GM12892 (cell line): ENCODE data around the gene DNASE1L3. TPM values are rescaled to one million over a fixed set of nuclear protein-coding genes. Genes with fewer than 3 reads are reported as not detected.
"Not testable (repeated sequence)": the region's sequence is repeated elsewhere in the genome, so short reads cannot be mapped to it uniquely, and the experiment has no call there.

ENCODE experiments used
- DNase-seq: peaks from one replicate; pipeline ENCODE4 v3.0.0; 2011; ENCODE audit not compliant: insufficient read length
- FAIRE-seq: peaks from 2 replicates; lab custom pipeline; 2011; peaks lifted over from hg19 to GRCh38; lab: Jason Lieb, UNC
- POLR2A ChIP-seq: IDR thresholded peaks from 2 replicates; pipeline ENCODE4 v1.6.1; 2011; ENCODE audit warnings: low read depth, low read length, control low read depth
- POLR2AphosphoS5 ChIP-seq: IDR thresholded peaks from 2 replicates; pipeline ENCODE4 v1.6.1; 2011; ENCODE audit warnings: low read depth, low read length, control low read depth
- TAF1 ChIP-seq: IDR thresholded peaks from 2 replicates; pipeline ENCODE4 v1.6.1; 2011; ENCODE audit warnings: low read depth, mild to moderate bottlenecking, control low read depth, low read length, borderline replicate concordance
- polyA plus RNA-seq: library from polyadenylated mRNA; unstranded; fragments of >200 nt; gene quantifications from one replicate; pipeline ENCODE4 v1.2.1, GENCODE V29; 2012; ENCODE audit warnings: missing spikeins, inconsistent platforms; ENCODE audit not compliant: missing spikeins

DNASE1L3 gene, protein sequence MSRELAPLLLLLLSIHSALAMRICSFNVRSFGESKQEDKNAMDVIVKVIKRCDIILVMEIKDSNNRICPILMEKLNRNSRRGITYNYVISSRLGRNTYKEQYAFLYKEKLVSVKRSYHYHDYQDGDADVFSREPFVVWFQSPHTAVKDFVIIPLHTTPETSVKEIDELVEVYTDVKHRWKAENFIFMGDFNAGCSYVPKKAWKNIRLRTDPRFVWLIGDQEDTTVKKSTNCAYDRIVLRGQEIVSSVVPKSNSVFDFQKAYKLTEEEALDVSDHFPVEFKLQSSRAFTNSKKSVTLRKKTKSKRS
- 5.2 TPM for polyA plus RNA-seq

DNA sequence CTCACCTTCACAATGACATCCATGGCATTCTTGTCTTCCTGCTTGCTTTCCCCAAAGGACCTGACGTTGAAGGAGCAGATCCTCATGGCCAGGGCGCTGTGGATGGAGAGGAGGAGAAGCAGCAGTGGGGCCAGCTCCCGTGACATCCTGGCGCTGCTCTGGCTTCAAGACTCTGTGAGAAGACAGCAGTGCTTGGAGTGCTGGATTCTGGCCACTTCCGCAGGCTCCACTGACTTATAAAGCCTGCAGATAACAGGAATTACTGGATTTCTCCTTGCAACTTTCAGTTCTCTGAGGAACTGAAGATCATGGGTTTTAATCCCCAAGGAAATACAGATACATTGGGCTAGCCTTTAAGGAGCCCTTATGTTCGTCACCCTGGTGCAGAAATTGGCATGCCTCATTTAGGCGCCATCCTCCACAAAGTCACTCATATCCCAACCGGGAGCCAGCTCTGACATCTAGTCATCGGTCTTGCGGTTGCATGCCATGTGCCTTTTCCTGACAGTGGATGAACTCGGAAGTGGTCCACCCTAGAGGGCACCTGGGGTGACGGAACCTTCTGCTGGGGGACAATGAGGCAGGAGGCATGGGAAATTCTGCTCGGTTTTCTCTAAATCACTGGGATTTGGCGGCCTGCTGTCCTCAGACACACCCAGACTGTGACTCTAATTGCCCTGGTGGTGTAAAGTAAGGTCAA, at the start of gene DNASE1L3:
Gene DNASE1L3, minus strand, starts transcription at position 212 of the 700 bp plus-strand sequence. Its CDS starts 66 bp downstream, at position 146.
- no peak for TF ChIP-seq POLR2AphosphoS5
- no peak for TF ChIP-seq TAF1
- TF ChIP-seq POLR2A, result no peak
- FAIRE-seq (no peak), DNase-seq (no peak)

DNA sequence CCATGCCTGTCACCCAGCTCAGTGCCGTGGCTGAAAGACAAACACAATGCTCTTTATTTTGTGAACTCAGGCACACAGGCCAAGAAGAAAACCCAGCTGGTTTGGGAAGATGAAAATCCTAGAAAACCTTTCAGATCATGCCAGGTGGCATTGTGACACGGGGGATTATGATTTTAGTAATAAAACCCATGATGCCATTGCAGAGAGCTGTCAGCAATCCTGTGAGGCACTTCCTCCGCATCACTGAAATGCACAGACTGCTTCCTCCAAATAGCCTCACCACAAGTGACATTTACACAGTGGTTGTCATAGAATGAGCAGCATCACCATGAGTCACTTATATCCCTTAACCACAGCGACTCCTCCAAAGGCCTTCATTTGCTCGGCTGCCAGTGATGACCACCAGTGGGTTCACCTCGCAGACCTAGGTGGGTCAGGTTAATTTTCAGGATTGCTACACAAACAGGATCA, 49.5 kb upstream of the DNASE1L3 start:
- no peak for FAIRE-seq
- DNase-seq, result no peak
- TF ChIP-seq POLR2A (no peak), TAF1 (no peak), POLR2AphosphoS5 (no peak)

DNA sequence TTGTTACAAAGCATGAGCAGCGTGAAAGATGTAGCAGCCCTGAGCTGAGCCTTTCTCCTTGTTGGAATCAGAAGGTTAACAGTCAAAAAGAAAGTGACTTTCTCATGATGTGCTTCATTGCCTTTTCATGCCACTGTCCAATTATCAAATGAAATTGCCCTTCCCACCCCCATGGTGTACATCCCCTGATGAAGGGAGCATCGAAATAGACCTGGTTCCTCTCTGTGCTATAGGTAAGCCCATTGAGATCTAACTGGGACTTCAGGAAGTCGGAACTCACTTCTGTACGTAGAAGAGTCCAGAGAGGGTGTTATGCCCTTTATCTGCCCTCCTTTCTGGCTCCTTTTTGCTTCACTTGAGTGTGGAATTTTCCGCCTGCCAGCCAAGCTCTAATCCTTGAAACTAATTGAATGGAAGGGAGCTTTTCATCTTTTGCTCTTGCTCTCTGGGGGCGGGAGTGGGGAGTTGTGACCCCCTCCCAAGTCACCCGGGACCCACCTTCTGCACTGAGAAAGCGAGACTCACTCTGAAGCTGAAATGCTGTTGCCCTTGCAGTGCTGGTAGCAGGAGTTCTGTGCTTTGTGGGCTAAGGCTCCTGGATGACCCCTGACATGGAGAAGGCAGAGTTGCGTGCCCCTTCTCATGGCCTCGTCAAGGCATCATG, 47.8 kb upstream of the DNASE1L3 start:
- TF ChIP-seq POLR2AphosphoS5 (no peak), TAF1 (no peak), POLR2A (no peak)
- FAIRE-seq (no peak), DNase-seq (no peak)

DNA sequence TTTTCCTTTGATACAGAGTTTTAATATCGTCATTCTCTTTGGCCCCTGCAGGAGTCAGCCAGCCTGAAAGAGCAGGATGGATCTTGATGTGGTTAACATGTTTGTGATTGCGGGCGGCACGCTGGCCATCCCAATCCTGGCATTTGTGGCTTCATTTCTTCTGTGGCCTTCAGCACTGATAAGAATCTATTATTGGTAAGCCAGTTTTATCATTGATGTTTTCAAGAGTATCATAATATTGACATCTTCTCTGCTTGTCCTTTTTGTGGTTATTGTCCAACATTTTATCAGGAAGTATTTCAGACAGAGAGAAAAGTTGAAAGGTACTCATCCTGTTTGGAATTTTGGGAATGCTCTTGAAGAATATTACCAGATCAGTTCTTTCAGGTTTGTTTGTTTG, 45.7 kb upstream of the DNASE1L3 start:
- no peak for FAIRE-seq
- TF ChIP-seq POLR2AphosphoS5 (no peak), POLR2A (no peak), TAF1 (no peak)
- no peak for DNase-seq

DNA sequence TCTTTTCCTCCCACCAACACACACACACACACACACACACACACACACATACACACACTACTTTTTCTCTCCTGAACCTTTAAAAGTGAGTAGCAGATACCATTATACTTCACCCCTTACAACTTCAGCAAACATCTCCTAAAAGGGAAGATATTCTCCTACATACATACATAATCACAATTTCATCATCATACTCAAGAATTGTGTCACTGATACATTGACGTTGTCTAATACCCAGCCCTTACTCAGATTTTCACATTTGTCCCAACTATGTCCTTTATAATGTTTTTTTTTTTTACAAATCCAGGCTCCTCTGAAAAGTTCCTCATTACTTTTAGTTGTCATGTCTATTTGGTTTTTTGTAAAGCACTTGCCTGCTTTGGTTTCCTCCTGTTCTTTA, 45.3 kb upstream of the DNASE1L3 start:
- TF ChIP-seq POLR2A (no peak), POLR2AphosphoS5 (no peak), TAF1 (no peak)
- DNase-seq, result no peak
- no peak for FAIRE-seq

DNA sequence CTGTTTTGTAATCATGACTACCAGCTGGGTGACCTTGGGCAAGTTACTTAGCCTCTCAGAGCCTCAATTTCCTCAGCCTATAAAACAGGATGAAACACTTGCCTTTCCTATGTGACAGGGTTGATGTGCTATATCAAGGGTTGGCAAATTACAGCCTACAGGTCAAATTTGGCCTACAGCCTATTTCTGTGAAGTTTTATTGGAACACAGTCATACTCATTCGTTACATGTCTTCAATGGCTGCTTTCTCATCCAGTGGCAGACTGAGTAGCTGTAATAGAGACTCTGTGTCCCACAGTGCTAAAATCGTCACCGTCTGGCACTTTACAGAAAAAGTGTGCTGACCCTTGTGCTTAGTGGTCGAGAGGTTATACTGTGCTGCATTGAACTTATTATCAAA, 43.4 kb upstream of the DNASE1L3 start:
- no peak for DNase-seq
- TF ChIP-seq POLR2AphosphoS5 (no peak), POLR2A (no peak), TAF1 (no peak)
- no peak for FAIRE-seq

DNA sequence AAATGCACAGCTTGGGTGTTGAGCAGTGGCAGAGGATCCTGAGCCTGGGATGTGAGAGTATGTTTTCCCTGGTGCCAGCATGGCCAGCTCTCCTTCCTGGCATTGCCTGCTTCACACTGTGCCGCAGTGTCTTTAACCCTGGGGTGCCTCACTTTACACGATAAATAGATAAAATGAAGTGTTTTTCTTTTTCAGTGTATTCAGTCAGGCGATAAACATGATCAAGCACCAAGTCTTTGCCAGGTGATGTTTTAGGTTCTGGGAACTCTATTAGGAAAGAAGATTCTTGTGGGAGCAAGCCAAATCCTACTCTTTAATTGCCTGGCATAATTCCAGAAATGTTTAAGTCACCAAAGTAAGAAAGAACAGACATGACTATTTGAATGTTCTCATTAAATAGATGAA, 40.9 kb upstream of the DNASE1L3 start:
- no peak for FAIRE-seq
- DNase-seq, result no peak
- TF ChIP-seq TAF1 (no peak), POLR2AphosphoS5 (no peak), POLR2A (no peak)

DNA sequence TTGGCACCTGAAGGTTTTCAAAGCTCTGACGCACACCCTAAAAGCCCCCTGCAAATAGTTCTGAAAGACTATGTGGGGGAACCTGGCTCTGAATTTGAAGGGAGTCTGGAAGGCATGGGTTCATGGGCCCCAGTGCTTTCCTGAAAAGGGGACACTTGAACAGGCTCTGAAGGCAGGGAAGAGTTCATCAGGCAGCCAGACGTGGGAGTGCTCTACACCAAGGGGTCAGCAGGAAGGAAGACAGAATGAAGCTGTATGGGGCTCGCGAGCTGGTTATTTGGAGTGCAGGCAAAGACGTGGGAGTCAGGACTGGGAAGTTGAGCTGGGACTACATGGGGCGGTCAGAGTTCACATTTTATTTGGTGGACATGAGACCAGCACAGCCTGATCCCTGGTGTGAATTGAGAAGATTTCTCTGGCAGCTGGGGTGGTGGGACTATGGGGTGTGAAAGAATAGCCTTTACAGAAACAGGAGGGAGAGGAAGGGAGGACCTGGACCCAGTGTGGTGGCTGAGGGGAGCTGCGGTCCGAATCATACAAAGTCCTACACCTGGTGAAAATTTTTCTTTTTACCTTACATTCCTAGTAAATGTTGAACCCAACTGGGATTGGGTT, 39.4 kb upstream of the DNASE1L3 start:
- no peak for FAIRE-seq
- DNase-seq, result no peak
- no peak for TF ChIP-seq TAF1
- TF ChIP-seq POLR2A, result no peak
- TF ChIP-seq POLR2AphosphoS5, result no peak

DNA sequence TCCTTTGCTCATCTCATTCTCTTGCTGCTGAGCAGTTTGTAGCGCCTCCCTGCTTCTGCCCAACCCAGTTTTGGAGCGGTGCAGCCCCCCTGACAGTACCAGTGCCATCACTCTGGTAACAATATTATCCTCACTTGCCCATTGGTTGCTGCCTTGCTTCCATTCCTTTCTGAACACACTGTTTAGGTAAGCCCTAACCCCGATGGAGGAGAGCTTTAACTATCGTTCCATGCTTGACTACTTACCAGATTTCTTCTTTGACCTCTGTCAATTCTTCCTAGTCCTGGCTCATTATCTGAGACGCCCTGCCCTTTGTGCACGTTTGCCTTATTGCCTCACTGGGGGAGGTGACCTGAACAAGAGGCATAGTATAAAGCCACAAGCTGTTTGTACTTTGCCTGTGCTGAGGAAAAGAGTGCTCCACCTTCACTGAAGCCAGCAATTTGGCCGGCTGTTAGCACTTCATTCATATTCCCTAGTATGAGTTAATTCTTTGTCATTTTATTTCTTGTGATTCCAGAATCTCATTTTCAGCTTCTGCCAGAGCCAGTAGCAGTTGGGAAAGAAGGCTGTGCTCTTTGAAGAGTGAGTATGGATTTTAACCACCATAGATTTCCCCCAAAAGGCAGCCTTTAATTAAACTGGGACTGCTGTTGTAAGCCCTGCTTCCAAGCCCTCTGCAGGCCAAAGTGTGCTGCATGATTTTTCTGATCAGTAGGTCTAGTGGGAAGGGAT, 38.8 kb upstream of the DNASE1L3 start:
- no peak for DNase-seq
- TF ChIP-seq POLR2AphosphoS5, result no peak
- no peak for TF ChIP-seq POLR2A
- no peak for TF ChIP-seq TAF1
- FAIRE-seq, result no peak

DNA sequence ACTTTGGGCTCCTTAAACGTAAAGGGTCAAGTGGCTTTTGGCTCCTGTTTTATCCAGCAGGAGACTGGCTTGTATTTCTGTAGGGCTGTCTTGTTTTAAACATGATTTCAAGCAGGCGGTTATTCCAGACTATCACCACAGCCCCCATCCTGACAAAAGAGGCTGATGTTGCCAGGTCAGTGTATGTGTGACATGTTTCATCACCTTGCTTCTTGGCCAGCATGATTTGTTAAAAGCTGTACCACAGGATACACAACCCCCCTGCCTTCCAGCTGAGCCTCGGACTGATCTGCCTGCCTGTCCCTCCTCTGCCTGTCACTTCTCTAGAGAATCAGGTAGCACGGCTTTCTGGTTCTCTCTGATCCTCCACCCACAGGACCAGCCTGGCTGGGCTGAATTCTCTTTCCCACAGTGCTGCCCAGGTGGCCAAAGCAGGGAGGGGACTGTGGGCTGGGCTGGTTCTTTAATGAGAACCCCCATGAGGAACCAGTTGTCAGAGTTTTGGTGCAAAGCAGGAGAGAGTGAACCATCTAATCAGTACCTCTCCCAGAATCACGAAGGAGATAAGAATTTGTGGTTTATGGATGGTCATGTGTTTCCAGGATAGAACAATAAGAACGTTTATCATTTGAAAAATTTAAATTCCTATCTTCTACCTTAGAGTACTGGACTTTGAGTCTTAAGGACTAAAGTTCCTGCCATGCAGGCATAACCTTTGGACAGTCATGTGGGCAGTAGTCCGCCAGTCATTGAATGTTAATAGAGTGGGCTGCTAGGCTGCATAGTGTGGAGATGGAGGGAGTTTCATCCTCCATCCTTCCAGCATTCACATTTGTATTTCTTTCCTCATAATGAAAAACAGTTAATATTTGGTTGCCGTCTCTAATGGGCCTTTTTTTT, 35.6 kb upstream of the DNASE1L3 start:
- no peak for FAIRE-seq
- no peak for TF ChIP-seq TAF1
- no peak for TF ChIP-seq POLR2AphosphoS5
- TF ChIP-seq POLR2A, result no peak
- DNase-seq, result no peak

DNA sequence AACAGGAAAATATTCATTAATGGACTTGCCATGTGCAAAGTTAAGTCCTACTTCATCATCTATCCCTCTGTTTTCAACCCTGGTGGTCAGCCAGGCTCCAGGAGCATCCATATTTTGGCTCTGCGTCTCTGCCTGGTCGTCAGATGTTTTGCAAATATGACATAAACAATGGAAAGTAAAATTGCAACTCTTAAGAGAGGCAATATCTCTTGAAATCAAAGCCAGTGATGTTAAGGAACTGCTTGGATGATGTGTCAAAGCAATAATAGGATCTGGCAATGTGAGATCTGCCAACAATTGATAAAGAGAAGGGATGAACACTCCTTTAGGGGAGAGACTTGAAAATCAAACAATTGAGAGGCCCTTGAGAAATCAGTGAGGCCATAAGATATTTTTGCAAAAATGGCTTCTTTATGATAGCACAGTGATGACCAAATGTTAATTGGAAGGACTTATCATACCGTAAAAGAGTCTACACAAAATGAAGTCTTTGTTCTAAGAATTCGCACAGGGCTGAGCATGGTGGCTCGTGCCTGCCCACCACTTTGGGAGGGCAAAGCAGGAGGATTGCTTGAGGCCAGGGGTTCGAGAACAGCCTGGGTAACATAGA, 33.3 kb upstream of the DNASE1L3 start:
- no peak for DNase-seq
- TF ChIP-seq POLR2AphosphoS5, result no peak
- TF ChIP-seq POLR2A, result no peak
- no peak for TF ChIP-seq TAF1
- no peak for FAIRE-seq

DNA sequence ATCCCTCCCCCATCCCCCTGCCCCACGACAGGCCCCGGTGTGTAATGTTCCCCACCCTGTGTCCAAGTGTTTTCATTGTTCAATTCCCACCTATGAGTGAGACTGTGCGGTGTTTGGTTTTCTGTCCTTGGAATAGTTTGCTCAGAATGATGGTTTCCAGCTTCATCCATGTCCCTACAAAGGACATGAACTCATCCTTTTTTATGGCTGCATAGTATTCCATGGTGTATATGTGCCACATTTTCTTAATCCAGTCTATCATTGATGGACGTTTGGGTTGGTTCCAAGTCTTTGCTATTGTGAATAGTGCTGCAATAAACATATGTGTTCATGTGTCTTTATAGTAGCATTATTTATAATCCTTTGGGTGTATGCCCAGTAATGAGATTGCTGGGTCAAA, 32.1 kb upstream of the DNASE1L3 start:
- DNase-seq, FAIRE-seq: not testable (repeated sequence)
